WTC11 (cell line): ENCODE results near the gene YIPF5.

ENCODE experiments used
- CREB1 ChIP-seq: sonication (generic); formaldehyde crosslinking; IDR thresholded peaks from 2 replicates; pipeline ENCODE4 v1.8.0; 2023; ENCODE audit warnings: mild to moderate bottlenecking, missing genetic modification reagents
- CTCF ChIP-seq: fragments of 200-600 bp; IDR thresholded peaks from 2 replicates; pipeline ENCODE4 v1.8.0; 2022; ENCODE audit warnings: antibody characterized with exemption
- FOXP4 ChIP-seq: sonication (generic); formaldehyde crosslinking; IDR thresholded peaks from 2 replicates; pipeline ENCODE4 v1.8.0; 2022; ENCODE audit warnings: mild to moderate bottlenecking, missing genetic modification reagents
- MAX ChIP-seq: sonication (generic); formaldehyde crosslinking; IDR thresholded peaks from 2 replicates; pipeline ENCODE4 v1.8.0; 2022; ENCODE audit warnings: mild to moderate bottlenecking, missing genetic modification reagents
- TF ChIP-seq, protein P1 (sequence below): sonication (generic); formaldehyde crosslinking; IDR thresholded peaks from 2 replicates; pipeline ENCODE4 v1.8.1; 2023; ENCODE audit warnings: mild to moderate bottlenecking, missing genetic modification reagents, moderate library complexity
- TF ChIP-seq, protein P2 (sequence below): sonication (generic); formaldehyde crosslinking; IDR thresholded peaks from 2 replicates; pipeline ENCODE4 v1.8.0; 2023; ENCODE audit warnings: missing genetic modification reagents

- TF ChIP-seq CTCF (no peak), CREB1 (CRISPR knock-in tag) (no peak), MAX (CRISPR knock-in tag) (no peak), FOXP4 (CRISPR knock-in tag) (no peak)
- TF ChIP-seq, protein P1, sequence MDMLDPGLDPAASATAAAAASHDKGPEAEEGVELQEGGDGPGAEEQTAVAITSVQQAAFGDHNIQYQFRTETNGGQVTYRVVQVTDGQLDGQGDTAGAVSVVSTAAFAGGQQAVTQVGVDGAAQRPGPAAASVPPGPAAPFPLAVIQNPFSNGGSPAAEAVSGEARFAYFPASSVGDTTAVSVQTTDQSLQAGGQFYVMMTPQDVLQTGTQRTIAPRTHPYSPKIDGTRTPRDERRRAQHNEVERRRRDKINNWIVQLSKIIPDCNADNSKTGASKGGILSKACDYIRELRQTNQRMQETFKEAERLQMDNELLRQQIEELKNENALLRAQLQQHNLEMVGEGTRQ (CRISPR knock-in tag) = no peak
- TF ChIP-seq, protein P2, sequence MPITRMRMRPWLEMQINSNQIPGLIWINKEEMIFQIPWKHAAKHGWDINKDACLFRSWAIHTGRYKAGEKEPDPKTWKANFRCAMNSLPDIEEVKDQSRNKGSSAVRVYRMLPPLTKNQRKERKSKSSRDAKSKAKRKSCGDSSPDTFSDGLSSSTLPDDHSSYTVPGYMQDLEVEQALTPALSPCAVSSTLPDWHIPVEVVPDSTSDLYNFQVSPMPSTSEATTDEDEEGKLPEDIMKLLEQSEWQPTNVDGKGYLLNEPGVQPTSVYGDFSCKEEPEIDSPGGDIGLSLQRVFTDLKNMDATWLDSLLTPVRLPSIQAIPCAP (CRISPR knock-in tag) = no peak
These were observed 37.5 kb upstream of the YIPF5 start for GRCh38 chr5:144207875-144208444.
